GM12878 (cell line): ENCODE results near the gene TOE1.

Experiments used
- CTCF ChIP-seq, 3 experiments: IDR thresholded peaks in 2 of 3; conservative IDR thresholded peaks in 1 of 3; 2 replicates each; pipeline ENCODE4 v1.5.1; 2011; ENCODE audit warnings: low read depth in 3 of 3, low read length in 3 of 3, mild to moderate bottlenecking in 3 of 3, control low read depth in 2 of 3, moderate library complexity in 2 of 3, inconsistent platforms in 1 of 3, mixed read lengths in 1 of 3; ENCODE audit not compliant: control insufficient read depth in 2 of 3, insufficient read depth in 1 of 3; ENCODE audit errors: extremely low read depth in 1 of 3
- E4F1 ChIP-seq: fragments of 450-650 bp; IDR thresholded peaks from 2 replicates; pipeline ENCODE4 v1.6.1; 2018; ENCODE audit warnings: borderline replicate concordance, mild to moderate bottlenecking; ENCODE audit not compliant: partially characterized antibody
- EED ChIP-seq: sonication (generic); IDR thresholded peaks from 2 replicates; pipeline ENCODE4 v1.6.1; 2016; ENCODE audit warnings: antibody characterized with exemption, low read depth
- EZH2 ChIP-seq: IDR thresholded peaks from 2 replicates; pipeline ENCODE4 v1.6.1; 2012; ENCODE audit warnings: low read depth, mild to moderate bottlenecking, control low read depth, inconsistent platforms, low read length, borderline replicate concordance; ENCODE audit not compliant: control insufficient read depth
- KAT2A ChIP-seq: conservative IDR thresholded peaks from 2 replicates; pipeline ENCODE4 v1.6.1; 2011; ENCODE audit warnings: low read depth, low read length; ENCODE audit not compliant: control insufficient read depth
- MTA3 ChIP-seq: IDR thresholded peaks from 2 replicates; pipeline ENCODE4 v1.6.1; 2012; ENCODE audit warnings: low read length, inconsistent platforms, borderline replicate concordance
- MYC ChIP-seq: IDR thresholded peaks from 2 replicates; pipeline ENCODE4 v1.6.1; 2011; ENCODE audit warnings: mild to moderate bottlenecking, low read length, moderate library complexity, inconsistent platforms; ENCODE audit not compliant: insufficient read depth, insufficient replicate concordance, insufficient read length, severe bottlenecking
- PAX8 ChIP-seq: fragments of 450-650 bp; IDR thresholded peaks from 2 replicates; pipeline ENCODE4 v1.6.1; 2017; ENCODE audit warnings: mild to moderate bottlenecking, moderate library complexity
- SPI1 ChIP-seq: IDR thresholded peaks from 2 replicates; pipeline ENCODE4 v1.6.1; 2011; ENCODE audit warnings: low read depth, mild to moderate bottlenecking, low read length, moderate library complexity, borderline replicate concordance; ENCODE audit not compliant: insufficient read depth

DNA sequence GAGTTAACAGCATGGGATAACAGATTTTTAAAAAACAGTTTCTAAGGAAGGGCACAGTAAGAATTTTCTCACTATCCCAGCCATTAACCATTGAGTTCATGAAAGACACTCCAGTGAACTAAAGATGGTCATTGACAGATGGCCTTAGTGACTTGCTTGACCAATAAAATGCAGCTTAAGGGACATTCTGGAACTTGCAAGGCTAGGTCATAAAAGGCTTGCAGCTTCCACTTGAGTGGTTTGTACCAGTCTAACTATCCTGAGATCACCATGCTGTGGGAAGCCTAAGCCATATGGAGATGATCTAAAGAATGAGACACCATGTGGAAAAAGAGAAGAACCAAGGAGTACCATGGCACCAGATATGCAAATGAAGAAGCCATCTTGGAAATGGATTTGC is 38.2 kb downstream of the TOE1 start:
- no peak for TF ChIP-seq EZH2
- no peak for TF ChIP-seq E4F1
- no peak for TF ChIP-seq CTCF (IDR thresholded peaks at IDR 0.05 in 2 of 3, conservative IDR thresholded peaks at IDR 0.05 in 1 of 3; ENCODE audit: control insufficient read depth in 2 of 3, extremely low read depth in 1 of 3, insufficient read depth in 1 of 3, low read depth in 3 of 3, low read length in 3 of 3)
- TF ChIP-seq SPI1: no peak
- TF ChIP-seq PAX8: no peak
- TF ChIP-seq MTA3: no peak
- TF ChIP-seq EED: no peak
- no peak for TF ChIP-seq MYC
- TF ChIP-seq KAT2A: no peak
